Neural cell (in vitro differentiated cells): Measurements from ENCODE around the gene MYO19. TPM values are rescaled to one million over a fixed set of nuclear protein-coding genes. Genes with fewer than 3 reads are reported as not detected.

Experiments
- H2AFZ ChIP-seq: fragments of 200-600, 300-800 bp; sonication (generic), shearing (Covaris generic); 2 replicates; pipeline ENCODE4 v1.6.0; 2014; ENCODE audit warnings: low read depth, mild to moderate bottlenecking, antibody characterized with exemption, low read length, moderate library complexity
- H3F3A ChIP-seq: fragments of 200-600 bp; shearing (Covaris generic); 2 replicates; pipeline ENCODE4 v1.6.1; 2016; ENCODE audit warnings: mild to moderate bottlenecking, moderate library complexity, mixed read lengths, antibody characterized with exemption, low read length; ENCODE audit not compliant: insufficient read depth, poor library complexity, severe bottlenecking
- H3K27ac ChIP-seq: fragments of 200-600, 300-800 bp; sonication (generic), shearing (Covaris generic); 2 replicates; pipeline ENCODE4 v1.5.1; 2014; ENCODE audit warnings: mild to moderate bottlenecking, low read length, moderate library complexity
- H3K27me3 ChIP-seq: fragments of 300-800, 200-600 bp; sonication (generic), shearing (Covaris generic); 2 replicates; pipeline ENCODE4 v1.6.0; 2014; ENCODE audit warnings: mild to moderate bottlenecking, low read depth, low read length, moderate library complexity; ENCODE audit not compliant: insufficient read depth
- H3K36me3 ChIP-seq: fragments of 300-800, 200-600 bp; sonication (generic), shearing (Covaris generic); 2 replicates; pipeline ENCODE4 v1.5.1; 2014; ENCODE audit warnings: mild to moderate bottlenecking, antibody characterized with exemption, low read length, moderate library complexity; ENCODE audit not compliant: insufficient read depth
- H3K4me2 ChIP-seq: fragments of 300-800, 200-600 bp; sonication (generic), shearing (Covaris generic); 2 replicates; pipeline ENCODE4 v1.6.0; 2014; ENCODE audit warnings: mild to moderate bottlenecking, low read length
- H3K4me3 ChIP-seq: fragments of 300-800, 200-600 bp; sonication (generic), shearing (Covaris generic); 2 replicates; pipeline ENCODE4 v1.5.1; 2014; ENCODE audit warnings: mild to moderate bottlenecking, low read length, moderate library complexity
- H3K79me2 ChIP-seq: fragments of 200-600 bp; shearing (Covaris generic); replicated peaks from 2 replicates; pipeline ENCODE4 v1.6.0; 2014; ENCODE audit warnings: mild to moderate bottlenecking, low read length, moderate library complexity; ENCODE audit not compliant: insufficient read depth
- H3K9ac ChIP-seq: fragments of 300-800, 200-600 bp; sonication (generic), shearing (Covaris generic); 2 replicates; pipeline ENCODE4 v1.6.1; 2016; ENCODE audit warnings: mild to moderate bottlenecking, low read length, mixed read lengths
- H3K9me2 ChIP-seq: fragments of 200-600 bp; shearing (Covaris generic); 2 replicates; pipeline ENCODE4 v1.6.1; 2016; ENCODE audit warnings: mild to moderate bottlenecking, low read length, mixed read lengths; ENCODE audit not compliant: insufficient read depth
- H3K9me3 ChIP-seq: fragments of 200-600, 300-800 bp; sonication (generic), shearing (Covaris generic); 2 replicates; pipeline ENCODE4 v1.6.1; 2016; ENCODE audit warnings: mild to moderate bottlenecking, mixed run types, low read length, moderate library complexity, mixed read lengths
- H4K20me1 ChIP-seq: fragments of 200-600 bp; shearing (Covaris generic); 2 replicates; pipeline ENCODE4 v1.6.1; 2016; ENCODE audit warnings: mild to moderate bottlenecking, mixed run types; ENCODE audit not compliant: insufficient read depth
- CTCF ChIP-seq: fragments of 450-650 bp; IDR thresholded peaks from 2 replicates; pipeline ENCODE4 v1.5.1; 2014; ENCODE audit warnings: antibody characterized with exemption, mild to moderate bottlenecking, moderate library complexity; ENCODE audit not compliant: poor library complexity, severe bottlenecking
- EP300 ChIP-seq: fragments of 450-650 bp; conservative IDR thresholded peaks from 2 replicates; pipeline ENCODE4 v1.6.1; 2014; ENCODE audit warnings: antibody characterized with exemption, mild to moderate bottlenecking, moderate library complexity; ENCODE audit not compliant: poor library complexity, severe bottlenecking
- EZH2 ChIP-seq: fragments of 200-600, 300-800 bp; shearing (Covaris generic), sonication (generic); IDR thresholded peaks from 2 replicates; pipeline ENCODE4 v1.6.1; 2014; ENCODE audit warnings: antibody characterized with exemption, low read length, borderline replicate concordance, mild to moderate bottlenecking; ENCODE audit not compliant: insufficient read depth, poor library complexity, severe bottlenecking
- MXI1 ChIP-seq: fragments of 450-650 bp; conservative IDR thresholded peaks from 2 replicates; pipeline ENCODE4 v1.6.1; 2014; ENCODE audit warnings: antibody characterized with exemption, mild to moderate bottlenecking; ENCODE audit not compliant: poor library complexity, severe bottlenecking
- POLR2AphosphoS5 ChIP-seq: IDR thresholded peaks from 2 replicates; pipeline ENCODE4 v1.6.1; 2012
- RAD21 ChIP-seq: fragments of 450-650 bp; conservative IDR thresholded peaks from 2 replicates; pipeline ENCODE4 v1.6.1; 2014; ENCODE audit warnings: antibody characterized with exemption, mild to moderate bottlenecking, moderate library complexity
- REST ChIP-seq: IDR thresholded peaks from 2 replicates; pipeline ENCODE4 v1.6.1; 2012; ENCODE audit warnings: borderline replicate concordance
- SMC3 ChIP-seq: fragments of 450-650 bp; conservative IDR thresholded peaks from 2 replicates; pipeline ENCODE4 v1.6.1; 2014; ENCODE audit warnings: antibody characterized with exemption, mild to moderate bottlenecking, moderate library complexity; ENCODE audit not compliant: poor library complexity
- TAF1 ChIP-seq: IDR thresholded peaks from 2 replicates; pipeline ENCODE4 v1.6.1; 2012; ENCODE audit warnings: low read depth
- polyA plus RNA-seq: library from polyadenylated mRNA; depleted of rRNA; stranded (reverse); fragments of >200 nt; gene quantifications from 2 replicates; pipeline ENCODE4 v1.2.3, GENCODE V29; 2014

The MYO19 gene
- polyA plus RNA-seq, 1 donor from 2014 or later, result 51.5 TPM

- Histone ChIP-seq H3K27me3 (no peaks in the 10 kb centered on the region), H3F3A (peaks cover 4% of the 10 kb centered on the region), H4K20me1 (no peaks in the 10 kb centered on the region), H3K36me3 (no peaks in the 10 kb centered on the region), H3K4me3 (peak overlapping the region; percentile 99), H3K9ac (peak overlapping the region; percentile 88), H2AFZ (no peak overlapping the region), H3K27ac (peak overlapping the region; percentile 93), H3K4me2 (peak overlapping the region; percentile 90), H3K9me3 (no peaks in the 10 kb centered on the region), H3K79me2 (peaks cover 59% of the 10 kb centered on the region), H3K9me2 (no peaks in the 10 kb centered on the region)
- TF ChIP-seq CTCF (no peak), TAF1 (no peak), REST (no peak), EZH2 (no peak), SMC3 (no peak)
Measured at GRCh38 chr17:36546418-36547093, 11.9 kb upstream of the MYO19 start.

- H3K9me3 ChIP-seq, result no peaks in the 10 kb centered on the region
- peak overlapping the region; percentile 47 for H2AFZ ChIP-seq
- peaks cover 4% of the 10 kb centered on the region for H3F3A ChIP-seq
- H3K9me2 ChIP-seq, result no peaks in the 10 kb centered on the region
- peak overlapping the region; percentile 99 for H3K4me3 ChIP-seq
- no peaks in the 10 kb centered on the region for H4K20me1 ChIP-seq
- H3K27me3 ChIP-seq, result no peaks in the 10 kb centered on the region
- peak overlapping the region; percentile 88 for H3K9ac ChIP-seq
- peak overlapping the region; percentile 90 for H3K4me2 ChIP-seq
- H3K36me3 ChIP-seq, result no peaks in the 10 kb centered on the region
- peaks cover 52% of the 10 kb centered on the region for H3K79me2 ChIP-seq
- H3K27ac ChIP-seq, result peak overlapping the region; percentile 93
- TF ChIP-seq REST, result peak; percentile 26
- TF ChIP-seq POLR2AphosphoS5, result peak; percentile 96
- TF ChIP-seq RAD21, result no peak
- TF ChIP-seq EP300, result peak; percentile 85
- no peak for TF ChIP-seq EZH2
- peak; percentile 58 for TF ChIP-seq CTCF
- peak; percentile 17 for TF ChIP-seq SMC3
- TF ChIP-seq TAF1, result peak; percentile 87
- no peak for TF ChIP-seq MXI1
Measured at GRCh38 chr17:36545465-36546417, 11.1 kb upstream of the MYO19 start.
